GM10248 (cell line): ENCODE results near the gene THTPA.
A peak's percentile ranks its signal among the peaks of the same experiment; 100 is the strongest.

Source experiments
- CTCF ChIA-PET: fragments of 300-600 bp; sonication (Branson Sonifier 250); formaldehyde crosslinking; extraction: SDS; loops from one replicate; lab custom pipeline; 2021; ENCODE audit warnings: antibody characterized with exemption; lab: Yijun Ruan, JAX
- POLR2A ChIA-PET: fragments of 350-650 bp; sonication (Branson Sonifier 250); formaldehyde crosslinking; extraction: SDS; loops from one replicate; lab custom pipeline; 2020; ENCODE audit warnings: antibody characterized with exemption; lab: Yijun Ruan, JAX
- DNase-seq: peaks from one replicate; pipeline ENCODE4 v3.0.0; 2012; ENCODE audit errors: extremely low spot score
- TF ChIP-seq, protein P1 (sequence below): IDR thresholded peaks from 2 replicates; pipeline ENCODE4 v1.5.1; 2012; ENCODE audit warnings: mild to moderate bottlenecking, low read depth; ENCODE audit errors: extremely low read depth, missing control alignments, control extremely low read depth

Gene THTPA, protein sequence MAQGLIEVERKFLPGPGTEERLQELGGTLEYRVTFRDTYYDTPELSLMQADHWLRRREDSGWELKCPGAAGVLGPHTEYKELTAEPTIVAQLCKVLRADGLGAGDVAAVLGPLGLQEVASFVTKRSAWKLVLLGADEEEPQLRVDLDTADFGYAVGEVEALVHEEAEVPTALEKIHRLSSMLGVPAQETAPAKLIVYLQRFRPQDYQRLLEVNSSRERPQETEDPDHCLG

DNA sequence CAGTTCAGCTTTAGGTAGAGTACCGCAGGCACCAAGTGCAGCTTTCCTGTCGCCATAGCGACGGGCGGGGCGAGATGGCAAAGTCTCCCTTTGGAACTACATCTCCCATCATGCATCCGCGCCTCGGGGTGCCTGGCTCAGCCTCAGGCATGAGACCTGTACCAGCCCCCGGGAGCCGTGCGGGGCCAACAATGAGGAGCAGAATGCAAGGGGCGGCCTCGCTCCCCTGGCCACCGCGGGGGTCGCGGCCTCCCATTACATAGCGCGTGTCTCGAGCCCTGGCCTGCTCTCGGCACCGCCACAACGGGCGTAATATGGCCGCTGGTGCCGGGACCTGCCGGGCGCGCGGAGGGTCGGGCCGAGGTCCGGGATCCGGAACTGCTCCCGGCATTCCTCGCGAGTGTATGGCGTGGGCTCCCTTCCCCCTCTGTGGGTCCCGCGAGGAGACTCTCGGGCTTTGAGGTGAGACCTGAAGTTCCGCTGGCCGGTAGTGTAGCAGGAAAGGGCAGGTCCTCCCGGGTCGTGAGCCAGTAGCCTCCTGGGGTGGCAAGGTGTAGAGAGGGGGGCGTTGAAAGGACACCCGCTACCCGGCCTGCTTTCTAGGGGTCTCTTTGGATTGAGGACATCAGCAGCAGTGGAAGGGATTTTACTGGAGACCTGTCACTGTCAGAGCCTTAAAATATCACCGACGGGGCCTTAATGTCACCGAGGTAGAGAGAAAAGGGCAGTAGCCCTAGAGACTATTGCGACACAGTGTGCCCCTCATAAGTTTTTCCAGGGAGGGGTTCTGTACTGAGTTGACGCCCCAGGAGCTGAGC, at the start of gene THTPA:
TSS of gene THTPA (plus strand) at position 390 of the 818 bp plus-strand sequence. CDS start 487 bp downstream, outside the sequence.
- CTCF ChIA-PET = interaction anchor here (1.0 to 15.7 kb wide), 7 partner anchors 9 to 76 kb away, joined by 4 to 497 read pairs (median 47); no protein-coding TSS in a partner anchor
- TF ChIP-seq, protein P1, sequence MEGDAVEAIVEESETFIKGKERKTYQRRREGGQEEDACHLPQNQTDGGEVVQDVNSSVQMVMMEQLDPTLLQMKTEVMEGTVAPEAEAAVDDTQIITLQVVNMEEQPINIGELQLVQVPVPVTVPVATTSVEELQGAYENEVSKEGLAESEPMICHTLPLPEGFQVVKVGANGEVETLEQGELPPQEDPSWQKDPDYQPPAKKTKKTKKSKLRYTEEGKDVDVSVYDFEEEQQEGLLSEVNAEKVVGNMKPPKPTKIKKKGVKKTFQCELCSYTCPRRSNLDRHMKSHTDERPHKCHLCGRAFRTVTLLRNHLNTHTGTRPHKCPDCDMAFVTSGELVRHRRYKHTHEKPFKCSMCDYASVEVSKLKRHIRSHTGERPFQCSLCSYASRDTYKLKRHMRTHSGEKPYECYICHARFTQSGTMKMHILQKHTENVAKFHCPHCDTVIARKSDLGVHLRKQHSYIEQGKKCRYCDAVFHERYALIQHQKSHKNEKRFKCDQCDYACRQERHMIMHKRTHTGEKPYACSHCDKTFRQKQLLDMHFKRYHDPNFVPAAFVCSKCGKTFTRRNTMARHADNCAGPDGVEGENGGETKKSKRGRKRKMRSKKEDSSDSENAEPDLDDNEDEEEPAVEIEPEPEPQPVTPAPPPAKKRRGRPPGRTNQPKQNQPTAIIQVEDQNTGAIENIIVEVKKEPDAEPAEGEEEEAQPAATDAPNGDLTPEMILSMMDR = no peak
- POLR2A ChIA-PET = no interaction called here
- DNase-seq = peak; percentile 94

DNA sequence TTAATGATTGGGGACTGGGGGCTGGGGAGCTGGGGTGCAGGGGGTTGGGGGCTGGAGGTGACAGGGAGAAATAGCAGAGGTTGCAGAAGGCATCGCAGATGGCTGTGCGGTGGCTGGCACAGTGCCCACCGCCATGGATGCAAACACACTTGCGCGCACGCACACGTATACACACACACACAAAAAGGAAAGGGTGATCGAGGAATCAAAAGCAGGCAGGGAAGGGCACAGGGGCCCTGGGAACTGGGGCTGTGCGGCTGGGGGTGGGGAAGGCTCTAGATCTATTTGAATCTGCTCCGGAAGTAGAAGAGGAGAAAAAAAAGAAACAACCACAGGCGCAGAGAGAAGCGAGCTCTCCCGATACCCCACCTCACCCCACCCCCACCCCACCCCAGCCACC, 43.9 kb upstream of the THTPA start:
- TF ChIP-seq, protein P1 = no peak
- POLR2A ChIA-PET = no interaction called here
- CTCF ChIA-PET = interaction anchor here (2.7 to 5.2 kb wide), 2 partner anchors 17 to 27 kb away, joined by 9 to 24 read pairs; no protein-coding TSS in a partner anchor
- no peak for DNase-seq

DNA sequence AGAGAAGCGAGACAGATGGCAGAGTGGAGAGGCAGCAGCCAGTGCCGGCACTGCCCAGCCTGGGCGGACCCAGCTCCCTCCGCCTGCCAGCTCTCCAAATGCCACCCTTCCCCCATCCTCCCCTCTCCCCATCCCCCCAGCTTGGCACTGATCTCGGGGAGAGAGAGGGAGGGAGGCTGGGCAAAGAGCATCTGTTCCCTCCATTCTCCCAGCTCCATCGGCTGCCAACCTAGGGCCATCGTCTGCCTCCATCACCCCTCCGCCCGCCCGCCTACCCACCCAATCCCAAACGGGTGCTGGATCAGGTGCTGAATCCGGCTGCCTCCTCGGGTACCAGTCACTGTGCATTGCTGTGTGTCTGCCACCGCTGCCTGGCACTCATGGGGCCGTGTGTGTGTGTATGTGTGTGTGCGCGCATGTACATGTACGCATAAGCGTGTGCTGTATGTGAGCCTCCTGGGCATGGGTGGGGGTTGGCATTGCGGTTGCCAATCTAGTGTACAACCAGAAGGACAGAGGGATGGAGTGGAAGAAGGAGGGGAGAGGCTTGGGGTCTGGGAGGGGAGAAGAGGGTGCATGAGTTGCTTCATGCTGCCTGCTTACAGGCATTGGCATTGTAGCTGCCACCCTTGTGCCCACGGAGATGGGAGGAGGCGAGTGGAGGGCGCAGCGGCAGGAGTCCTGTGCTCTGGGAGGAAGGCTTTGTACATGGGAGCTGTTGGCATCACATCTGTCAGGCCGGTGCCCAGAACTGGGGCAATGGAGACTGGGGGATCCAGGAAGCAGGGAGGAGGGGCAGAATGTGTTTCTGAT, 42.9 kb upstream of the THTPA start:
- TF ChIP-seq, protein P1 = no peak
- POLR2A ChIA-PET = no interaction called here
- no peak for DNase-seq
- CTCF ChIA-PET = interaction anchor here (2.7 kb wide), 1 partner anchor 26 kb away, joined by 9 read pairs; no protein-coding TSS in a partner anchor

DNA sequence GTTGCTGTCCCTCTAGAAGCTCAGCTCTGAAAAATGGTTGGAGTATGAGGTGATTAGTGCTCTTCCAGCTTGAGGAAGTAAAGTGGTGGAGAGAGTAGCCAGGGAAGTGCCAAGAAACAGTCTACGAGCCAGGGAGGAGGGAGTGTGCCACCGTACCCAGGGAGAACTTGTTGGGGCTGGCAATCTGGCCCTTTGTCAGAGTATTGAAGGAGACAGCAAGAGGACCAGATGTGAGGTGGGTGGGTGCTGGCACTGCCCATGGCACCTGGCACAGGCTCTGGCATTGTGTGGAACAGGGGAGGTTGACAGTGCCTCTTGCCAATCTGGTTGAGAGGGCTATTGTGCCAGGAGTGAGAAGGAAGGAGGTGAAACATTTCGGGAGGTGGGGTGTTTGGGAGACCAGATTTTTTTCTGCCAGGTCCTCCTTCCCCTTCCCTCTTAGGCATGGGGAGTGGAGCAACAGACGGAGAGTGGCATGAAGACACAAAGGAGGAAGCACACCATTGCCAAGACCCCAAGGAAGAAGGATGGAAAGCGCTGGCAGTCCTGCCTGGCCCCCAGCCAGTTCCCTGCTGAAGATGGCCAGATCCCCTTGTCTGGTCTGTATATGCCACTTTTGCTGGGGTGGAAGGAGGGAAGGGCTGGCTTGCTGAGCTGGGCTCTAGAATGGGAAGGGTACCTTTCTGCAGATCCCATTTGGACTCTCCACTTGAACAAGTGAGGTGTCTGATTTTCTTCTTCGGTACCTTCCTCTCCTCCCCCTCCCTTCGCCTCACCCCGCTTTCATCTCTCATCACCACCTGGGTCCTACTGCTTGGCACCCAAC, 42.0 kb upstream of the THTPA start:
- ChIA-PET POLR2A (no interaction called here), CTCF (no interaction called here)
- TF ChIP-seq, protein P1 = no peak
- no peak for DNase-seq

DNA sequence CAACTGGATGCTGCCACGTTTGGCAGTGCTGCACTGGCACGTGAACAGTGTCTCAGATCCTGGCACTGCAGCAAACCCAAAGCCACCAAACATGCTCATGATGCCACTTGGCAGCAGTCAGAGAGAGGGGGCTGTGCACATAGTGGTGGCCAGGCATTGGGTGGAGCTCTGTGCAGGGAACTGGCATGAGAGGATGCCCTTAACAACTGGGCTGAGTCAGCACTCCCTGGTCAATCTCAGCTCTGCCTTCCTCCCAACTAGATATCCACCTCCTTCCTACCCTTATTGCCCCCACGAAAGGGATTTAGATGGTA, 41.5 kb upstream of the THTPA start:
- no peak for DNase-seq
- CTCF ChIA-PET = no interaction called here
- POLR2A ChIA-PET = no interaction called here
- TF ChIP-seq, protein P1 = no peak
